Measurements from ENCODE around the gene CC2D1A.

The CC2D1A gene

DNA sequence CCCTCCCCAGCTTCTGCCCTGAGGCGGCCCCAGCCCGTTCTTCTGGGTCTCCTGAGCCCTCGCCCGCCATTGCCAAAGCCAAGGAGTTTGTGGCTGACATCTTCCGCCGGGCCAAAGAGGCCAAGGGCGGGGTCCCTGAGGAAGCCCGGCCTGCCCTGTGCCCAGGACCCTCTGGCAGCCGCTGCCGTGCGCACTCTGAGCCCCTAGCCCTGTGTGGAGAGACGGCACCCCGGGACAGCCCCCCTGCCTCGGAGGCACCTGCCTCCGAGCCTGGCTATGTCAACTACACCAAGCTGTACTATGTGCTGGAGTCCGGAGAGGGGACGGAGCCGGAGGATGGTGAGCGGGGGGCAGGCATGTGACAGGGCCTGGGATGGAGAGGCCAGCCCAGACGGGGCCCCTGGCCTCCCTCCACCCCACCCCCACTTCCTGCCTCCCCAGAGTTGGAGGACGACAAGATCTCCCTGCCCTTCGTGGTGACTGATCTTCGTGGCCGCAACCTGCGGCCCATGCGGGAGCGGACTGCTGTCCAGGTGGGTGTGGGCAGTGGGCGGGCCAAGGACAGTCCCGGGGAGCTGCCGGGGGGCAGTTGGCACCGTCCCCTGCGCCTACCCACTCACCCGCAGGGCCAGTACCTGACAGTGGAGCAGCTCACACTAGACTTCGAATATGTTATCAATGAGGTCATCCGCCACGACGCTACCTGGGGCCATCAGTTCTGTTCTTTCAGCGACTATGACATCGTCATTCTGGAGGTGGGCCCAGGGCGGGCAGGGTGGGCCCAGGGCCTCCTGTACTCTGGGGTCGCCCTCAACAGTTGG, 53.4 kb downstream of the CC2D1A start:
- no peaks in the 10 kb centered on the region for H3K9me3 ChIP-seq (ENCODE audit: insufficient read depth, low read length)
- H3K27me3 ChIP-seq (ENCODE audit: insufficient read depth, insufficient read length) = no peaks in the 10 kb centered on the region
- H3K9ac ChIP-seq (ENCODE audit: insufficient read length, low read depth) = no peak overlapping the region
- no peak for TF ChIP-seq YY1 (IDR thresholded peaks at IDR 0.05; ENCODE audit: insufficient read depth, insufficient read length)
- TF ChIP-seq SUZ12 (IDR thresholded peaks at IDR 0.05; ENCODE audit: extremely low read depth, insufficient read depth, insufficient read length) = no peak
- TF ChIP-seq ZNF274 (IDR thresholded peaks at IDR 0.05; ENCODE audit: low read depth, low read length) = no peak
- DNase-seq (ENCODE audit: low read depth, low spot score) = no peak
- H3K4me3 ChIP-seq (ENCODE audit: insufficient read length, low read depth) = no peak overlapping the region
- H3K36me3 ChIP-seq (ENCODE audit: insufficient read depth, insufficient read length, low read length) = peaks cover 91% of the 10 kb centered on the region
- peaks cover 19% of the 10 kb centered on the region for H3K4me1 ChIP-seq (ENCODE audit: insufficient read depth, insufficient read length)

GRCh38 chr19:13959962-13960862, 54.2 kb downstream of the CC2D1A start:
- Histone ChIP-seq H3K27me3 (ENCODE audit: insufficient read depth, insufficient read length) (no peaks in the 10 kb centered on the region), H3K9ac (ENCODE audit: insufficient read length, low read depth) (no peak overlapping the region), H3K36me3 (ENCODE audit: insufficient read depth, insufficient read length, low read length) (peaks cover 88% of the 10 kb centered on the region), H3K4me3 (ENCODE audit: insufficient read length, low read depth) (no peak overlapping the region), H3K9me3 (ENCODE audit: insufficient read depth, low read length) (no peaks in the 10 kb centered on the region), H3K4me1 (ENCODE audit: insufficient read depth, insufficient read length) (peaks cover 19% of the 10 kb centered on the region)
- no peak for TF ChIP-seq SUZ12 (IDR thresholded peaks at IDR 0.05; ENCODE audit: extremely low read depth, insufficient read depth, insufficient read length)
- TF ChIP-seq ZNF274 (IDR thresholded peaks at IDR 0.05; ENCODE audit: low read depth, low read length) = no peak
- no peak for TF ChIP-seq YY1 (IDR thresholded peaks at IDR 0.05; ENCODE audit: insufficient read depth, insufficient read length)
- no peak for DNase-seq (ENCODE audit: low read depth, low spot score)

DNA sequence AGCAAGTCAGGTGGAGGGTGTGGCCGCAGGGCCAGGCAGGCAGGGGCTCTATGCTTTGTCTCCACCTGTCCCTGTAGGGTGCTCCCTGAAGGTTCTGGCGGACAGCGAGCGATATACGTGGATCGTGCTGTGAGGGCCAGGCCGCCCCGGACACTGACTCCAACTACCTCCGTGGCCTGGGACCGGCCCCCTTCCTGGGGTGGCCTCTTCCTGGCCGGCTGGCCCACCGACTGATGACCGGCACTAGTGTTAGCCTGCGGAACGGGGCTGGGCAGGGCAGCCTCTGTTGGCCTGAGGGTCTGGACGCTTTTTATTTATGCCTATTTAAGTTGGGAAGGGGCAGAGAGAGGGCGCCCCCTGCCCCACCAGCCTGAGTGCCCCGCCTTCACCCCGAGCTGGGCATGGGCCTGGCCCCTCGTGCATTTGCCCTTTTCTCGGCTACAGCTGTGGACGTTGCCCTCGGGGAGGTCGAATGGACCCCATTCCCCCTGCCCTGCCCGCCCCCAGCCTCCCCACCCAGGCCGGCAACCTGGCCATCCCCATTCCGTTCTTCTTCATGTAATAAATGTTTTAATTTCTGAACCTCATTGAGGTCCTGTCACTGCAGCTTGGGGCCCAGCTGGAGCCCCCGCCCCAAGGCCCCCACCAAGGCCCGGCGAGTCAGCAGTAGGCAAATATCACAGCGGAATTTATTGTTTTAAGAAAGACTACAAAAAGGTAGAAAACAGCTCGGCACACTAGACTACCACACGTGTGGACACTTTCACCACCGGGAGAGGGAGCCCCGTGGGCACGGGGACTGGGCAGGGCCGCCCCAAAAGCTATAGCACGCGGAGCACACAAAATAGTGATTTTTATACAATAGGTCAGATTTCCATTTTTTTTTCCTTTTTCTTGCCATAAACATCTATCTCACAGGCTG, 55.1 kb downstream of the CC2D1A start:
- H3K4me1 ChIP-seq (ENCODE audit: insufficient read depth, insufficient read length) = peaks cover 22% of the 10 kb centered on the region
- H3K36me3 ChIP-seq (ENCODE audit: insufficient read depth, insufficient read length, low read length) = peaks cover 88% of the 10 kb centered on the region
- H3K4me3 ChIP-seq (ENCODE audit: insufficient read length, low read depth) = no peak overlapping the region
- H3K9me3 ChIP-seq (ENCODE audit: insufficient read depth, low read length) = no peaks in the 10 kb centered on the region
- no peak for DNase-seq (ENCODE audit: low read depth, low spot score)
- TF ChIP-seq ZNF274 (IDR thresholded peaks at IDR 0.05; ENCODE audit: low read depth, low read length) (no peak), YY1 (IDR thresholded peaks at IDR 0.05; ENCODE audit: insufficient read depth, insufficient read length) (no peak), SUZ12 (IDR thresholded peaks at IDR 0.05; ENCODE audit: extremely low read depth, insufficient read depth, insufficient read length) (no peak)
- no peak overlapping the region for H3K9ac ChIP-seq (ENCODE audit: insufficient read length, low read depth)
- no peaks in the 10 kb centered on the region for H3K27me3 ChIP-seq (ENCODE audit: insufficient read depth, insufficient read length)

DNA sequence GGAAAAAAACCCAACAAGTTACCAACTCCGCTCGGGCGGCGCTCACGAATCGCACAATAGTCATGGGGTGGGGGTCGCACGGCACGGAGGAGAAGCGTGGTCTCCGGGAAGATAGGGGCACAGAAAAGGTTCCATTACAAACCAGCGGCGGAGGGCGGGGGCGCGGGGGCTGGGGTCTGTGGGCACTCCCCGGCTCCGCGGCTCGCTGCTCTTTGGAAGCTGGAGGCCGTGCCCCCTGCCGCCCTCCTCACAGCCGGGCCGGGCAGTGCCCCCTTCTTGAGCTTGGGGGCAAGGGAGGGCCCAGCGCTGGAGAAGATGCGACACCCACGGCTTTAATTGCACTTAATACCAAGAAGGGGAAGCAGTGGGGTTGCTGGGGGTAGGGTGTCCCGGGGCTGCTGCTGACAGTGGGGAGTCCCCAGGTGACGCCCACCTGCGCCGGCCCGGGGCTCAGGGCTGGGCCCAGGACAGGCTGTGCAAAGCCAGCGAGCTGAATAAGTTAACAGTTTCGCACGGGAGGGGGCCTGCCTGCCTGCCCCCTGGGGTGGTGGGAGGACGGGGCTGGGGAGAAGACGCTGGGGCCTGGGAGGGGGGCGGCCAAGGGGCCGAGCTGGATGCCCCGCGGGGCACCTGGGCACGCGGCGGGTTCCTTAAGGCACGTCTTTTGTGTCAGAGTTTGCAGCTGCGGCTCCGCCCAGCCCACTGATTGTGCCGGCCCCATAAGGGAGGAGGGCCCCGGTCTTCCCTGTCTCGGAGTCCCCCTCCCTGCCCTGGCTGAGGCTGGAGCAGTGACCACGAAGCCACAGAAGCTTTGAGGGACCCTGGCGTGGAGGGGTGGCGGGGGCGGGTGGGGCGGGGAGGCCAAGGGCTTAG, 56.1 kb downstream of the CC2D1A start:
- DNase-seq (ENCODE audit: low read depth, low spot score) = no peak
- Histone ChIP-seq H3K9ac (ENCODE audit: insufficient read length, low read depth) (no peak overlapping the region), H3K4me1 (ENCODE audit: insufficient read depth, insufficient read length) (peaks cover 22% of the 10 kb centered on the region), H3K36me3 (ENCODE audit: insufficient read depth, insufficient read length, low read length) (peaks cover 88% of the 10 kb centered on the region), H3K27me3 (ENCODE audit: insufficient read depth, insufficient read length) (no peaks in the 10 kb centered on the region), H3K9me3 (ENCODE audit: insufficient read depth, low read length) (no peaks in the 10 kb centered on the region), H3K4me3 (ENCODE audit: insufficient read length, low read depth) (no peak overlapping the region)
- TF ChIP-seq YY1 (IDR thresholded peaks at IDR 0.05; ENCODE audit: insufficient read depth, insufficient read length) = no peak
- no peak for TF ChIP-seq ZNF274 (IDR thresholded peaks at IDR 0.05; ENCODE audit: low read depth, low read length)
- TF ChIP-seq SUZ12 (IDR thresholded peaks at IDR 0.05; ENCODE audit: extremely low read depth, insufficient read depth, insufficient read length) = no peak

GRCh38 chr19:13962699-13963602, 57.0 kb downstream of the CC2D1A start:
- Histone ChIP-seq H3K4me3 (ENCODE audit: insufficient read length, low read depth) (no peak overlapping the region), H3K36me3 (ENCODE audit: insufficient read depth, insufficient read length, low read length) (peaks cover 86% of the 10 kb centered on the region), H3K27me3 (ENCODE audit: insufficient read depth, insufficient read length) (no peaks in the 10 kb centered on the region), H3K9ac (ENCODE audit: insufficient read length, low read depth) (no peak overlapping the region), H3K9me3 (ENCODE audit: insufficient read depth, low read length) (no peaks in the 10 kb centered on the region), H3K4me1 (ENCODE audit: insufficient read depth, insufficient read length) (peaks cover 22% of the 10 kb centered on the region)
- DNase-seq (ENCODE audit: low read depth, low spot score) = no peak
- TF ChIP-seq YY1 (IDR thresholded peaks at IDR 0.05; ENCODE audit: insufficient read depth, insufficient read length) = no peak
- TF ChIP-seq ZNF274 (IDR thresholded peaks at IDR 0.05; ENCODE audit: low read depth, low read length) = no peak
- no peak for TF ChIP-seq SUZ12 (IDR thresholded peaks at IDR 0.05; ENCODE audit: extremely low read depth, insufficient read depth, insufficient read length)

Measured in NT2/D1 (cell line).